GM19463 (cell line): Measurements from ENCODE around the gene LRRTM1.

Source experiments
- ATAC-seq: cut with Tn5 transposase; IDR thresholded peaks from one replicate; pipeline ENCODE4 v1.9.1; 2021; ENCODE audit warnings: mild to moderate bottlenecking, moderate library complexity; ENCODE audit not compliant: unreplicated experiment

LRRTM1 gene

GRCh38 chr2:80303909-80304837, at the start of gene LRRTM1:
LRRTM1 (minus strand) TSS chr2:80304752; CDS start chr2:80303819, 933 bp downstream.
- no peak for ATAC-seq

- ATAC-seq = no peak
Observed at GRCh38 chr2:80351231-80351630, 46.7 kb upstream of the LRRTM1 start.

GRCh38 chr2:80348953-80349352, 44.4 kb upstream of the LRRTM1 start:
- ATAC-seq = no peak

- ATAC-seq = no peak
Observed at GRCh38 chr2:80348078-80348477, 43.5 kb upstream of the LRRTM1 start.

GRCh38 chr2:80340022-80340421, 35.5 kb upstream of the LRRTM1 start:
- ATAC-seq = no peak

GRCh38 chr2:80338794-80339193, 34.2 kb upstream of the LRRTM1 start:
- no peak for ATAC-seq

- ATAC-seq = no peak
Observed at GRCh38 chr2:80335411-80335810, 30.9 kb upstream of the LRRTM1 start.

GRCh38 chr2:80333886-80334285, 29.3 kb upstream of the LRRTM1 start:
- ATAC-seq = no peak

GRCh38 chr2:80330527-80331450, 26.2 kb upstream of the LRRTM1 start:
- no peak for ATAC-seq

GRCh38 chr2:80329491-80329890, 24.9 kb upstream of the LRRTM1 start:
- ATAC-seq = no peak

GRCh38 chr2:80328159-80328571, 23.6 kb upstream of the LRRTM1 start:
- ATAC-seq = no peak

- no peak for ATAC-seq
Observed at GRCh38 chr2:80326861-80327260, 22.3 kb upstream of the LRRTM1 start.

GRCh38 chr2:80326214-80326613, 21.7 kb upstream of the LRRTM1 start:
- ATAC-seq = no peak

GRCh38 chr2:80324525-80324924, 20.0 kb upstream of the LRRTM1 start:
- ATAC-seq = no peak

GRCh38 chr2:80323610-80324009, 19.1 kb upstream of the LRRTM1 start:
- ATAC-seq = no peak

- ATAC-seq = no peak
Observed at GRCh38 chr2:80322958-80323357, 18.4 kb upstream of the LRRTM1 start.

GRCh38 chr2:80322311-80322920, 17.9 kb upstream of the LRRTM1 start:
- ATAC-seq = no peak

GRCh38 chr2:80312282-80312839, 7.8 kb upstream of the LRRTM1 start:
- no peak for ATAC-seq

- no peak for ATAC-seq
Observed at GRCh38 chr2:80311304-80311703, 6.8 kb upstream of the LRRTM1 start.

GRCh38 chr2:80303006-80303908, 1.3 kb downstream of the LRRTM1 start:
- no peak for ATAC-seq
